Activated CD4-positive, alpha-beta T cell treated with anti-CD3 and anti-CD28 coated beads, Interleukin-2, amount 50 U/mL, for 48 hours (primary cell): ENCODE results near the gene EIF2S3B.

ENCODE experiments used
- DNase-seq, 2 experiments: peaks; one replicate each; pipeline ENCODE4 v3.0.0-alpha.2; 2020

EIF2S3B gene

GRCh38 chr12:10554756-10555481 is 49.2 kb downstream of the EIF2S3B start:
- no peak for DNase-seq

GRCh38 chr12:10557329-10557728 is 51.6 kb downstream of the EIF2S3B start:
- no peak for DNase-seq

DNA sequence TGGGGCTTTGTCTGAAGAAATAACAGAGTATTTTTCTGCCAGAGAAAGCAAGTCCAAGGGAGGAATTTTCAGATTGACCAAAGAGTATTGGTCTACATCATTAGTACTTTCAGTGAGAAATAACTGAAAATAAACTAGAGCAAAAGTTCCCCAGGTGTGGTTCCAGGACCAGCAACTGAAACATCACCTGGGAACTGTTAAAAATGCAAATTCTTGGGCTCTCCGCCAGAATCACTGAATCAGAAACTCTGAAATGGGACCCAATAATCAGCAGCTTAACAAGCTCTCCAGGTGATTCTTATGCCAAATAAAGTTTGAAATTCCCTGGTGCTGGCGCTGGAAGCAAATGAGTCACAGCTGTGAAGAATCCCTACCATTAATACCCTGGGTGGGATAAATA is 52.1 kb downstream of the EIF2S3B start:
- DNase-seq, result no peak
